ENCODE results near the gene ABLIM3. TPM values are rescaled to one million over a fixed set of nuclear protein-coding genes. Genes with fewer than 3 reads are reported as not detected.

ABLIM3 gene
- total and polyA plus RNA-seq, 10 of the 15 experiments (the other 5 are each of a cell fraction or from before 2014, with no cell fraction given), result 0.03 TPM; not detected in 9

- TF ChIP-seq, protein P1, sequence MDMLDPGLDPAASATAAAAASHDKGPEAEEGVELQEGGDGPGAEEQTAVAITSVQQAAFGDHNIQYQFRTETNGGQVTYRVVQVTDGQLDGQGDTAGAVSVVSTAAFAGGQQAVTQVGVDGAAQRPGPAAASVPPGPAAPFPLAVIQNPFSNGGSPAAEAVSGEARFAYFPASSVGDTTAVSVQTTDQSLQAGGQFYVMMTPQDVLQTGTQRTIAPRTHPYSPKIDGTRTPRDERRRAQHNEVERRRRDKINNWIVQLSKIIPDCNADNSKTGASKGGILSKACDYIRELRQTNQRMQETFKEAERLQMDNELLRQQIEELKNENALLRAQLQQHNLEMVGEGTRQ (IDR thresholded peaks at IDR 0.05; ENCODE audit: borderline replicate concordance, low read depth, low read length), result no peak
- TF ChIP-seq, protein P2, sequence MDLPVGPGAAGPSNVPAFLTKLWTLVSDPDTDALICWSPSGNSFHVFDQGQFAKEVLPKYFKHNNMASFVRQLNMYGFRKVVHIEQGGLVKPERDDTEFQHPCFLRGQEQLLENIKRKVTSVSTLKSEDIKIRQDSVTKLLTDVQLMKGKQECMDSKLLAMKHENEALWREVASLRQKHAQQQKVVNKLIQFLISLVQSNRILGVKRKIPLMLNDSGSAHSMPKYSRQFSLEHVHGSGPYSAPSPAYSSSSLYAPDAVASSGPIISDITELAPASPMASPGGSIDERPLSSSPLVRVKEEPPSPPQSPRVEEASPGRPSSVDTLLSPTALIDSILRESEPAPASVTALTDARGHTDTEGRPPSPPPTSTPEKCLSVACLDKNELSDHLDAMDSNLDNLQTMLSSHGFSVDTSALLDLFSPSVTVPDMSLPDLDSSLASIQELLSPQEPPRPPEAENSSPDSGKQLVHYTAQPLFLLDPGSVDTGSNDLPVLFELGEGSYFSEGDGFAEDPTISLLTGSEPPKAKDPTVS (IDR thresholded peaks at IDR 0.05; ENCODE audit: low read depth, low read length), result no peak
- TF ChIP-seq KDM1A (IDR thresholded peaks at IDR 0.05; ENCODE audit: borderline replicate concordance), result no peak
These were observed 133.6 kb downstream of the ABLIM3 start (continued) for GRCh38 chr5:149274939-149275338.

- BruUV-seq (replicated peaks), result no TSS peak
- FAIRE-seq, result no peak
- RAD21 ChIA-PET (ENCODE audit: unreplicated experiment), result no interaction called here
- peaks cover 5 to 6% of the 10 kb centered on the region in 2 experiments; a peak in 3 of 4 replicates for H3K27me3 ChIP-seq (replicated peaks in 1 of 2; ENCODE audit: control insufficient read depth in 2 of 2, insufficient read depth in 2 of 2, low read length in 1 of 2)
- in situ Hi-C loops (cut with MboI), result no loop called here
- SMC1A ChIA-PET (ENCODE audit: uncharacterized antibody, unreplicated experiment), result no interaction called here
- 25% methylated on average over 4 of the region's 4 CpGs for WGBS (ENCODE audit: insufficient coverage, insufficient replicate concordance, low lambda C conversion rate, missing lambda C conversion rate)
- H2AFZ ChIP-seq (ENCODE audit: control insufficient read depth, low read depth, low read length), result no peak overlapping the region
- no peaks in the 10 kb centered on the region for H3K4me1 ChIP-seq (ENCODE audit: control insufficient read depth, insufficient read depth, low read length)
- no peak overlapping the region for H3K27ac ChIP-seq (ENCODE audit: control insufficient read depth, insufficient read depth)
- no peak overlapping the region for H3K9ac ChIP-seq (ENCODE audit: control insufficient read depth, insufficient read depth, low read length)
- ATAC-seq, result no peak
- no peaks in the 10 kb centered on the region for H3K79me2 ChIP-seq (ENCODE audit: control insufficient read depth, insufficient read depth, low read length)
- no peak for TF ChIP-seq SREBF2 (IDR thresholded peaks at IDR 0.05; ENCODE audit: low read length)
- no peak for TF ChIP-seq MYB (IDR thresholded peaks at IDR 0.05; ENCODE audit: borderline replicate concordance, low read depth, low read length)
- POLR2A ChIA-PET, result no interaction called here
- H3K9me3 ChIP-seq (replicated peaks; ENCODE audit: control insufficient read depth, insufficient read depth, low read length), result no peaks in the 10 kb centered on the region
- CTCF ChIA-PET, result interaction anchor here (1.0 kb wide), 1 partner anchor 242 kb away, joined by 3 read pairs; no protein-coding TSS in a partner anchor
- H4K20me1 ChIP-seq (ENCODE audit: control insufficient read depth, insufficient read depth), result no peaks in the 10 kb centered on the region
- H3K4me3 ChIP-seq, result no peak overlapping the region
- H3K4me2 ChIP-seq (ENCODE audit: control insufficient read depth, insufficient read depth), result no peak overlapping the region
- DNase-seq (ENCODE audit: low read depth, low spot score), result no peak
- intact Hi-C loops (cut with micrococcal nuclease; ENCODE audit: unreplicated experiment), result no loop called here
- H3K36me3 ChIP-seq (ENCODE audit: control insufficient read depth in 2 of 2, insufficient read depth in 2 of 2, low read length in 1 of 2), result no peaks in the 10 kb centered on the region
These were observed 136.5 kb downstream of the ABLIM3 start for GRCh38 chr5:149277801-149278200.
